Esophagus squamous epithelium (tissue), 4 donors: Measurements from ENCODE around the gene CELF1.

Source experiments
- POLR2A ChIP-seq, 4 donors: fragments of 450-650 bp; IDR thresholded peaks; one replicate each; pipeline ENCODE4 v1.6.1; 2017; ENCODE audit warnings: antibody characterized with exemption in 4 of 4, mild to moderate bottlenecking in 4 of 4, moderate library complexity in 3 of 4
- TF ChIP-seq, protein P1 (sequence below), 6 experiments: fragments of 450-650 bp in 4 of 6; fragments of 200-600 bp in 2 of 6; sonication (generic) in 2 of 6; IDR thresholded peaks; one replicate each; pipeline ENCODE4 v1.5.1; 2016 to 2019; ENCODE audit warnings: antibody characterized with exemption in 6 of 6, mild to moderate bottlenecking in 4 of 6, moderate library complexity in 4 of 6

GRCh38 chr11:47552566-47553405, at the start of gene CELF1:
- TF ChIP-seq, protein P1, sequence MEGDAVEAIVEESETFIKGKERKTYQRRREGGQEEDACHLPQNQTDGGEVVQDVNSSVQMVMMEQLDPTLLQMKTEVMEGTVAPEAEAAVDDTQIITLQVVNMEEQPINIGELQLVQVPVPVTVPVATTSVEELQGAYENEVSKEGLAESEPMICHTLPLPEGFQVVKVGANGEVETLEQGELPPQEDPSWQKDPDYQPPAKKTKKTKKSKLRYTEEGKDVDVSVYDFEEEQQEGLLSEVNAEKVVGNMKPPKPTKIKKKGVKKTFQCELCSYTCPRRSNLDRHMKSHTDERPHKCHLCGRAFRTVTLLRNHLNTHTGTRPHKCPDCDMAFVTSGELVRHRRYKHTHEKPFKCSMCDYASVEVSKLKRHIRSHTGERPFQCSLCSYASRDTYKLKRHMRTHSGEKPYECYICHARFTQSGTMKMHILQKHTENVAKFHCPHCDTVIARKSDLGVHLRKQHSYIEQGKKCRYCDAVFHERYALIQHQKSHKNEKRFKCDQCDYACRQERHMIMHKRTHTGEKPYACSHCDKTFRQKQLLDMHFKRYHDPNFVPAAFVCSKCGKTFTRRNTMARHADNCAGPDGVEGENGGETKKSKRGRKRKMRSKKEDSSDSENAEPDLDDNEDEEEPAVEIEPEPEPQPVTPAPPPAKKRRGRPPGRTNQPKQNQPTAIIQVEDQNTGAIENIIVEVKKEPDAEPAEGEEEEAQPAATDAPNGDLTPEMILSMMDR (IDR thresholded peaks at IDR 0.05) = peak; percentile 81 to 99 (median 93)
- TF ChIP-seq POLR2A (IDR thresholded peaks at IDR 0.05) = peak in 3 of 4 donors; percentile 38 to 74 (median 44)
